SK-N-SH (cell line): ENCODE results near the gene KLHL21. TPM values are rescaled to one million over a fixed set of nuclear protein-coding genes. Genes with fewer than 3 reads are reported as not detected.

Experiments
- CTCF ChIA-PET: fragments of 300-600, 350-600 bp; formaldehyde crosslinking; extraction: SDS; loops from one replicate; lab custom pipeline; 2021; lab: Yijun Ruan, JAX
- POLR2A ChIA-PET: fragments of 350-600 bp; sonication (Branson Sonifier 250); formaldehyde crosslinking; extraction: SDS; loops from one replicate; lab custom pipeline; 2020; ENCODE audit warnings: antibody characterized with exemption, inconsistent platforms; lab: Yijun Ruan, JAX
- DNase-seq: peaks from one replicate; pipeline ENCODE4 v3.0.0; 2012
- H2AFZ ChIP-seq: fragments of 200-600 bp; sonication (generic); 2 replicates; pipeline ENCODE4 v1.8.1; 2016; ENCODE audit warnings: antibody characterized with exemption, mild to moderate bottlenecking, low read depth
- H3F3A ChIP-seq: fragments of 200-600 bp; sonication (generic); replicated peaks from 2 replicates; pipeline ENCODE3; 2016; ENCODE audit warnings: antibody characterized with exemption, mild to moderate bottlenecking; ENCODE audit not compliant: insufficient read depth
- H3K27ac ChIP-seq, 2 experiments: fragments of 200-500 bp in 1 of 2; fragments of 200-600 bp in 1 of 2; sonication (Bioruptor generic) in 1 of 2; sonication (generic), shearing (Covaris generic) in 1 of 2; 2 replicates each; pipeline versions ENCODE4 v1.5.1 to v1.6.1; 2014 to 2016; ENCODE audit warnings: low read depth in 2 of 2, inconsistent platforms in 1 of 2, low read length in 1 of 2, mild to moderate bottlenecking in 1 of 2, mixed read lengths in 1 of 2
- H3K27me3 ChIP-seq: fragments of 200-600 bp; sonication (generic), shearing (Covaris generic); 2 replicates; pipeline ENCODE4 v1.6.1; 2016; ENCODE audit warnings: mixed run types; ENCODE audit not compliant: insufficient read depth
- H3K36me3 ChIP-seq, 2 experiments: fragments of 200-500 bp in 1 of 2; fragments of 200-600 bp in 1 of 2; sonication (Bioruptor generic) in 1 of 2; sonication (generic) in 1 of 2; replicated peaks in 1 of 2; 2 replicates each; pipeline versions ENCODE3 to v1.5.1; 2014 to 2016; ENCODE audit warnings: low read length in 1 of 2, mild to moderate bottlenecking in 1 of 2; ENCODE audit not compliant: insufficient read depth in 2 of 2, control insufficient read depth in 1 of 2
- H3K4me1 ChIP-seq, 2 experiments: fragments of 200-500 bp in 1 of 2; fragments of 200-600 bp in 1 of 2; sonication (Bioruptor generic) in 1 of 2; sonication (generic), shearing (Covaris generic) in 1 of 2; 2 replicates each; pipeline versions ENCODE4 v1.5.1 to v1.6.1; 2014 to 2016; ENCODE audit warnings: low read depth in 1 of 2, low read length in 1 of 2, mixed run types in 1 of 2; ENCODE audit not compliant: insufficient read depth in 2 of 2, control insufficient read depth in 1 of 2
- H3K4me2 ChIP-seq: fragments of 200-600 bp; sonication (generic), shearing (Covaris generic); 2 replicates; pipeline ENCODE4 v1.6.1; 2017; ENCODE audit warnings: mixed run types
- H3K4me3 ChIP-seq, 2 experiments: fragments of 200-500 bp in 1 of 2; fragments of 200-600 bp in 1 of 2; sonication (Bioruptor generic) in 1 of 2; sonication (generic), shearing (Covaris generic) in 1 of 2; 2 replicates each; pipeline versions ENCODE4 v1.5.1 to v1.8.1; 2014 to 2016; ENCODE audit warnings: low read depth in 2 of 2, inconsistent platforms in 1 of 2, low read length in 1 of 2, mild to moderate bottlenecking in 1 of 2, mixed read lengths in 1 of 2, moderate library complexity in 1 of 2
- H3K79me2 ChIP-seq: fragments of 200-600 bp; sonication (generic); 2 replicates; pipeline ENCODE4 v1.8.1; 2017; ENCODE audit warnings: mild to moderate bottlenecking; ENCODE audit not compliant: insufficient read depth
- H3K9ac ChIP-seq: fragments of 200-600 bp; sonication (generic); 2 replicates; pipeline ENCODE4 v1.6.1; 2017; ENCODE audit warnings: mixed run types
- H3K9me2 ChIP-seq: fragments of 200-600 bp; sonication (generic); 2 replicates; pipeline ENCODE4 v1.6.1; 2017; ENCODE audit warnings: mixed run types
- H3K9me3 ChIP-seq: fragments of 200-600 bp; sonication (generic); 2 replicates; pipeline ENCODE4 v1.6.1; 2017; ENCODE audit warnings: mixed run types, mild to moderate bottlenecking, moderate library complexity
- H4K20me1 ChIP-seq: fragments of 200-600 bp; sonication (generic); 2 replicates; pipeline ENCODE4 v1.6.1; 2017; ENCODE audit warnings: mild to moderate bottlenecking, mixed run types; ENCODE audit not compliant: insufficient read depth
- CHD2 ChIP-seq: fragments of 150-350 bp; IDR thresholded peaks from 2 replicates; pipeline ENCODE4 v1.6.1; 2018; ENCODE audit warnings: low read length; ENCODE audit not compliant: partially characterized antibody
- EZH2phosphoT487 ChIP-seq: fragments of 200-600 bp; sonication (generic); IDR thresholded peaks from 2 replicates; pipeline ENCODE4 v1.6.1; 2017; ENCODE audit warnings: low read depth, mixed run types, mild to moderate bottlenecking, antibody characterized with exemption, moderate library complexity, borderline replicate concordance
- FOSL2 ChIP-seq: IDR thresholded peaks from 2 replicates; pipeline ENCODE4 v1.4.0; 2012; ENCODE audit warnings: low read depth, mild to moderate bottlenecking, moderate library complexity, borderline replicate concordance
- JUND ChIP-seq: IDR thresholded peaks from 2 replicates; pipeline ENCODE4 v1.4.0; 2012
- MXI1 ChIP-seq: IDR thresholded peaks from 2 replicates; pipeline ENCODE4 v1.6.1; 2012; ENCODE audit warnings: mild to moderate bottlenecking, low read depth, low read length, improper control_type of control experiment
- NFIC ChIP-seq: IDR thresholded peaks from 2 replicates; pipeline ENCODE4 v1.4.0; 2012; ENCODE audit warnings: borderline replicate concordance
- NRF1 ChIP-seq: IDR thresholded peaks from 2 replicates; pipeline ENCODE4 v1.6.1; 2012; ENCODE audit warnings: low read depth, mild to moderate bottlenecking, low read length
- PBX3 ChIP-seq: IDR thresholded peaks from 2 replicates; pipeline ENCODE4; 2012
- REST ChIP-seq: IDR thresholded peaks from 2 replicates; pipeline ENCODE4 v1.6.1; 2012; ENCODE audit warnings: mild to moderate bottlenecking, low read depth, low read length, moderate library complexity
- TCF12 ChIP-seq: IDR thresholded peaks from 2 replicates; pipeline ENCODE4 v1.4.0; 2012
- USF2 ChIP-seq: fragments of 150-350 bp; IDR thresholded peaks from 2 replicates; pipeline ENCODE4 v1.6.1; 2017; ENCODE audit warnings: antibody characterized with exemption, low read length, low read depth, borderline replicate concordance
- WGBS: methylation state at CpG from one replicate; pipeline ENCODE4 v1.1.6; 2017; ENCODE audit warnings: low lambda C conversion rate; 5-methylcytosine and 5-hydroxymethylcytosine counted together
- polyA plus RNA-seq, 3 experiments: library from polyadenylated mRNA; depleted of rRNA; stranded (reverse); fragments of >200 nt; gene quantifications; 2 replicates each; pipeline ENCODE4 v1.2.3, GENCODE V29; 2012
- TF ChIP-seq, protein P1 (sequence below): IDR thresholded peaks from 2 replicates; pipeline ENCODE4 v1.4.0; 2012; ENCODE audit warnings: low read depth, borderline replicate concordance

The KLHL21 gene
- polyA plus RNA-seq, 1 of the 3 experiments (the other 2 are of a cell fraction) = 12.5 TPM

- 46% methylated on average over 10 of the region's 10 CpGs for WGBS
- peak overlapping the region; percentile 59; the same call in 1 of the 2 replicates for H3K4me2 ChIP-seq
- H4K20me1 ChIP-seq = no peaks in the 10 kb centered on the region
- no peaks in the 10 kb centered on the region for H3K27me3 ChIP-seq
- DNase-seq = no peak
- CTCF ChIA-PET = interaction anchor here (1.2 to 1.4 kb wide), 4 partner anchors 9 to 107 kb away, joined by 3 to 6 read pairs (median 4); partner anchors contain the start of genes NOL9, TAS1R1 and ZBTB48
- TF ChIP-seq EZH2phosphoT487 (no peak), NRF1 (no peak), REST (no peak), NFIC (no peak), MXI1 (no peak)
- TF ChIP-seq, protein P1, sequence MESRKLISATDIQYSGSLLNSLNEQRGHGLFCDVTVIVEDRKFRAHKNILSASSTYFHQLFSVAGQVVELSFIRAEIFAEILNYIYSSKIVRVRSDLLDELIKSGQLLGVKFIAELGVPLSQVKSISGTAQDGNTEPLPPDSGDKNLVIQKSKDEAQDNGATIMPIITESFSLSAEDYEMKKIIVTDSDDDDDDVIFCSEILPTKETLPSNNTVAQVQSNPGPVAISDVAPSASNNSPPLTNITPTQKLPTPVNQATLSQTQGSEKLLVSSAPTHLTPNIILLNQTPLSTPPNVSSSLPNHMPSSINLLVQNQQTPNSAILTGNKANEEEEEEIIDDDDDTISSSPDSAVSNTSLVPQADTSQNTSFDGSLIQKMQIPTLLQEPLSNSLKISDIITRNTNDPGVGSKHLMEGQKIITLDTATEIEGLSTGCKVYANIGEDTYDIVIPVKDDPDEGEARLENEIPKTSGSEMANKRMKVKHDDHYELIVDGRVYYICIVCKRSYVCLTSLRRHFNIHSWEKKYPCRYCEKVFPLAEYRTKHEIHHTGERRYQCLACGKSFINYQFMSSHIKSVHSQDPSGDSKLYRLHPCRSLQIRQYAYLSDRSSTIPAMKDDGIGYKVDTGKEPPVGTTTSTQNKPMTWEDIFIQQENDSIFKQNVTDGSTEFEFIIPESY = no peak
- peaks cover 33% of the 10 kb centered on the region for H3F3A ChIP-seq
- no peak overlapping the region for H2AFZ ChIP-seq
- H3K4me1 ChIP-seq = 0 out of 4 replicates have a peak, but pooled peaks cover 0 to 7% of the 10 kb centered on the region in 2 experiments
- POLR2A ChIA-PET = no interaction called here
- no peaks in the 10 kb centered on the region for H3K9me3 ChIP-seq
- peaks cover 41% of the 10 kb centered on the region in 2 experiments for H3K36me3 ChIP-seq
- H3K79me2 ChIP-seq = peaks cover 15% of the 10 kb centered on the region; the same call in 1 of the 2 replicates
- H3K27ac ChIP-seq = peak overlapping the region in 1 of 2 experiments; percentile 85; a peak in 2 of 4 replicates
- H3K4me3 ChIP-seq = 0 out of 4 replicates have a peak overlapping the region, but pooled peaks of 1 of the 2 experiments have one; percentile 17
- H3K9ac ChIP-seq = peak overlapping the region; percentile 32; the same call in 1 of the 2 replicates
- no peaks in the 10 kb centered on the region for H3K9me2 ChIP-seq
Measured at GRCh38 chr1:6545276-6546112, 57.2 kb downstream of the KLHL21 start.

GRCh38 chr1:6544831-6545230 is 57.8 kb downstream of the KLHL21 start:
- TF ChIP-seq FOSL2 (peak; percentile 77), JUND (peak; percentile 76), CHD2 (no peak), NFIC (peak; percentile 15; the same call in 1 of the 2 replicates), USF2 (no peak), TCF12 (peak; percentile 53; the same call in 1 of the 2 replicates), PBX3 (peak; percentile 63)

More at GRCh38 chr1:6544831-6545230, 57.8 kb downstream of the KLHL21 start:
- Histone ChIP-seq H2AFZ (no peak overlapping the region), H3K36me3 (peaks cover 39 to 40% of the 10 kb centered on the region in 2 experiments), H3K27me3 (no peaks in the 10 kb centered on the region), H3K79me2 (peaks cover 15% of the 10 kb centered on the region; the same call in 1 of the 2 replicates), H3F3A (peaks cover 33% of the 10 kb centered on the region), H3K9me3 (no peaks in the 10 kb centered on the region), H3K9me2 (no peaks in the 10 kb centered on the region), H3K4me1 (0 out of 4 replicates have a peak, but pooled peaks cover 0 to 7% of the 10 kb centered on the region in 2 experiments), H3K4me2 (peak overlapping the region; percentile 59; the same call in 1 of the 2 replicates), H4K20me1 (no peaks in the 10 kb centered on the region), H3K9ac (peak overlapping the region; percentile 32; the same call in 1 of the 2 replicates), H3K4me3 (no peak overlapping the region), H3K27ac (peak overlapping the region in 1 of 2 experiments; percentile 85; a peak in 2 of 4 replicates)
- ChIA-PET POLR2A (no interaction called here), CTCF (no interaction called here)
- DNase-seq = no peak
- 31% methylated on average over 3 of the region's 3 CpGs for WGBS
